ENCODE measurements around the gene MOCS3. TPM values are rescaled to one million over a fixed set of nuclear protein-coding genes. Genes with fewer than 3 reads are reported as not detected.

MOCS3 gene
- total and polyA plus RNA-seq, 9 donors, result 3.0 to 5.6 (median 4.2) TPM

- Histone ChIP-seq H3K27ac (no peak overlapping the region), H3K4me1 (ENCODE audit: insufficient read depth) (no peaks in the 10 kb centered on the region), H3K9me3 (no peaks in the 10 kb centered on the region), H3K27me3 (no peaks in the 10 kb centered on the region), H3K4me3 (no peak overlapping the region), H3K36me3 (no peaks in the 10 kb centered on the region)
- no peak for DNase-seq
- intact Hi-C loops (cut with DNase I), result loop anchor here in 1 of 4 donors (5.0 kb wide), 1 partner anchor 318 kb away; no protein-coding TSS in a partner anchor
- 76 to 81% (median 78%) methylated on average over 9 of the region's 9 CpGs for WGBS, 3 donors
- TF ChIP-seq EP300 (IDR thresholded peaks at IDR 0.05) (no peak), POLR2A (IDR thresholded peaks at IDR 0.05) (no peak), CTCF (IDR thresholded peaks at IDR 0.05) (no peak)
These were observed 35.3 kb downstream of the MOCS3 start for GRCh38 chr20:50993876-50994275.

- DNase-seq, result no peak
- no peak overlapping the region for H3K4me3 ChIP-seq
- no peak overlapping the region for H3K27ac ChIP-seq
- no peaks in the 10 kb centered on the region for H3K27me3 ChIP-seq
- TF ChIP-seq POLR2A (IDR thresholded peaks at IDR 0.05) (no peak), CTCF (IDR thresholded peaks at IDR 0.05) (no peak), EP300 (IDR thresholded peaks at IDR 0.05) (no peak)
- no peaks in the 10 kb centered on the region for H3K36me3 ChIP-seq
- 72 to 81% (median 80%) methylated on average over 5 of the region's 5 CpGs for WGBS, 3 donors
- intact Hi-C loops (cut with DNase I), result no loop called here
- H3K4me1 ChIP-seq (ENCODE audit: insufficient read depth), result no peaks in the 10 kb centered on the region
- no peaks in the 10 kb centered on the region for H3K9me3 ChIP-seq
These were observed 36.9 kb downstream of the MOCS3 start for GRCh38 chr20:50995506-50995905.

GRCh38 chr20:50996901-50997865 lies 38.6 kb downstream of the MOCS3 start:
- Histone ChIP-seq H3K9me3 (no peaks in the 10 kb centered on the region), H3K27ac (no peak overlapping the region), H3K27me3 (no peaks in the 10 kb centered on the region), H3K4me1 (ENCODE audit: insufficient read depth) (no peaks in the 10 kb centered on the region), H3K4me3 (no peak overlapping the region), H3K36me3 (no peaks in the 10 kb centered on the region)
- TF ChIP-seq CTCF (IDR thresholded peaks at IDR 0.05), result no peak
- TF ChIP-seq POLR2A (IDR thresholded peaks at IDR 0.05), result no peak
- TF ChIP-seq EP300 (IDR thresholded peaks at IDR 0.05), result no peak
- WGBS, 3 donors, result 26 to 33% (median 30%) methylated on average over 10 of the region's 10 CpGs
- intact Hi-C loops (cut with DNase I), result no loop called here
- DNase-seq, result no peak

- no peaks in the 10 kb centered on the region for H3K9me3 ChIP-seq
- 89 to 92% (median 91%) methylated on average over 4 of the region's 4 CpGs for WGBS, 3 donors
- TF ChIP-seq POLR2A (IDR thresholded peaks at IDR 0.05) (no peak), EP300 (IDR thresholded peaks at IDR 0.05) (no peak), CTCF (IDR thresholded peaks at IDR 0.05) (no peak)
- DNase-seq, result no peak
- no peak overlapping the region for H3K27ac ChIP-seq
- intact Hi-C loops (cut with DNase I), result no loop called here
- no peaks in the 10 kb centered on the region for H3K4me1 ChIP-seq (ENCODE audit: insufficient read depth)
- no peaks in the 10 kb centered on the region for H3K36me3 ChIP-seq
- no peaks in the 10 kb centered on the region for H3K27me3 ChIP-seq
- H3K4me3 ChIP-seq, result no peak overlapping the region
These were observed 40.7 kb downstream of the MOCS3 start for GRCh38 chr20:50999355-50999754.

Data from ovary (tissue), 9 donors.